WTC11 (cell line): Measurements from ENCODE around the gene IRAK1. TPM values are rescaled to one million over a fixed set of nuclear protein-coding genes. Genes with fewer than 3 reads are reported as not detected.

Source experiments
- ATAC-seq: fragments of 200-7000 bp; cut with Tn5 transposase; 2 replicates; pipeline ENCODE4 v1.10.0; 2021; ENCODE audit warnings: mild to moderate bottlenecking, moderate library complexity
- CTCF ChIA-PET: fragments of 300-600 bp; sonication (Branson Sonifier 250); formaldehyde crosslinking; loops from one replicate; lab custom pipeline; 2021; ENCODE audit warnings: antibody characterized with exemption; lab: Charles Lee
- POLR2A ChIA-PET: fragments of 350-600 bp; sonication (Branson Sonifier 250); formaldehyde crosslinking; loops from one replicate; lab custom pipeline; 2021; ENCODE audit warnings: antibody characterized with exemption; lab: Charles Lee
- DNase-seq: peaks from one replicate; pipeline ENCODE4 v3.0.0; 2021; ENCODE audit warnings: low spot score
- H3K27ac Mint-ChIP-seq: 2 replicates; pipeline ENCODE4 v1.8.0; 2021; ENCODE audit warnings: mixed read lengths
- H3K27me3 Mint-ChIP-seq: 2 replicates; pipeline ENCODE4 v1.8.0; 2021; ENCODE audit warnings: low read depth, mild to moderate bottlenecking, moderate library complexity, mixed read lengths
- H3K36me3 Mint-ChIP-seq: 2 replicates; pipeline ENCODE4 v1.8.0; 2021; ENCODE audit warnings: mixed read lengths
- H3K4me1 Mint-ChIP-seq: 2 replicates; pipeline ENCODE4 v1.8.0; 2022; ENCODE audit warnings: mixed read lengths
- H3K4me3 Mint-ChIP-seq: 2 replicates; pipeline ENCODE4 v1.8.0; 2021; ENCODE audit warnings: mild to moderate bottlenecking, moderate library complexity, mixed read lengths
- H3K9me3 Mint-ChIP-seq: 2 replicates; pipeline ENCODE4 v1.8.0; 2021; ENCODE audit warnings: mixed read lengths
- ATF2 ChIP-seq: sonication (generic); formaldehyde crosslinking; IDR thresholded peaks from 2 replicates; pipeline ENCODE4 v1.8.1; 2022; ENCODE audit warnings: low read depth, missing genetic modification reagents, borderline replicate concordance
- ELF4 ChIP-seq: sonication (generic); formaldehyde crosslinking; IDR thresholded peaks from 2 replicates; pipeline ENCODE4 v1.8.1; 2022; ENCODE audit warnings: low read depth, mild to moderate bottlenecking, moderate library complexity, missing genetic modification reagents
- FOXP4 ChIP-seq: sonication (generic); formaldehyde crosslinking; IDR thresholded peaks from 2 replicates; pipeline ENCODE4 v1.8.0; 2022; ENCODE audit warnings: mild to moderate bottlenecking, missing genetic modification reagents
- HMGA2 ChIP-seq: fragments of 250-450 bp; sonication (Bioruptor Pico); IDR thresholded peaks from 2 replicates; pipeline ENCODE4 v1.4.0; 2021; ENCODE audit warnings: mild to moderate bottlenecking, moderate library complexity
- IRF2 ChIP-seq: sonication (generic); formaldehyde crosslinking; IDR thresholded peaks from 2 replicates; pipeline ENCODE4 v1.8.0; 2022; ENCODE audit warnings: low read depth, missing genetic modification reagents, borderline replicate concordance
- JUN ChIP-seq: sonication (generic); formaldehyde crosslinking; IDR thresholded peaks from 2 replicates; pipeline ENCODE4 v1.8.0; 2023; ENCODE audit warnings: mild to moderate bottlenecking, missing genetic modification reagents
- MXD4 ChIP-seq: fragments of 250-450 bp; sonication (Bioruptor Pico); IDR thresholded peaks from 2 replicates; pipeline ENCODE4 v1.8.0; 2021; ENCODE audit warnings: mild to moderate bottlenecking, moderate library complexity, borderline replicate concordance
- NFATC4 ChIP-seq: fragments of 250-450 bp; sonication (Bioruptor Pico); IDR thresholded peaks from 2 replicates; pipeline ENCODE4 v1.9.0; 2021; ENCODE audit warnings: mild to moderate bottlenecking
- NFE2L1 ChIP-seq: sonication (generic); formaldehyde crosslinking; IDR thresholded peaks from 2 replicates; pipeline ENCODE4 v1.8.1; 2023; ENCODE audit warnings: missing genetic modification reagents
- NFYB ChIP-seq: sonication (generic); formaldehyde crosslinking; conservative IDR thresholded peaks from 2 replicates; pipeline ENCODE4 v1.8.0; 2022; ENCODE audit warnings: low read depth, missing genetic modification reagents
- NR2C2 ChIP-seq: sonication (generic); formaldehyde crosslinking; IDR thresholded peaks from 2 replicates; pipeline ENCODE4 v1.8.0; 2022; ENCODE audit warnings: mild to moderate bottlenecking, missing genetic modification reagents
- STAT6 ChIP-seq: sonication (generic); formaldehyde crosslinking; conservative IDR thresholded peaks from 2 replicates; pipeline ENCODE4 v1.8.1; 2023; ENCODE audit warnings: mild to moderate bottlenecking, low read depth, missing genetic modification reagents, moderate library complexity
- TP53 ChIP-seq: sonication (generic); formaldehyde crosslinking; IDR thresholded peaks from 2 replicates; pipeline ENCODE4 v1.8.1; 2023; ENCODE audit warnings: mild to moderate bottlenecking, missing genetic modification reagents
- ZNF532 ChIP-seq: fragments of 250-450 bp; sonication (Bioruptor Pico); IDR thresholded peaks from 2 replicates; pipeline ENCODE4 v1.9.0; 2021; ENCODE audit warnings: mild to moderate bottlenecking, borderline replicate concordance
- ZSCAN18 ChIP-seq: fragments of 250-450 bp; sonication (Bioruptor Pico); IDR thresholded peaks from 2 replicates; pipeline ENCODE4 v2.1.2; 2022; ENCODE audit warnings: mild to moderate bottlenecking, moderate library complexity
- total RNA-seq: library from RNA; stranded (reverse); gene quantifications from 3 replicates; pipeline ENCODE4 v1.2.3, GENCODE V29; 2021

IRAK1 gene
- total RNA-seq, 1 experiment from 2014 or later = 32.1 TPM

GRCh38 chrX:154002215-154002719, 17.4 kb downstream of the IRAK1 start:
- H3K4me1 Mint-ChIP-seq = peaks cover 10% of the 10 kb centered on the region
- CTCF ChIA-PET = interaction anchor here (0.9 to 2.6 kb wide), 2 partner anchors 10 to 135 kb away, joined by 3 to 9 read pairs; no protein-coding TSS in a partner anchor
- no peaks in the 10 kb centered on the region for H3K27me3 Mint-ChIP-seq
- TF ChIP-seq NFE2L1 (CRISPR knock-in tag) = 0 out of 2 replicates have a peak, but pooled peaks have one; percentile 26
- no peak for TF ChIP-seq ELF4 (CRISPR knock-in tag)
- TF ChIP-seq, all 79 proteins: peak for 1
- H3K36me3 Mint-ChIP-seq = no peaks in the 10 kb centered on the region
- no peak overlapping the region for H3K4me3 Mint-ChIP-seq
- peak; percentile 39; the same call in 1 of the 2 replicates for ATAC-seq
- H3K27ac Mint-ChIP-seq = no peak overlapping the region
- DNase-seq = no peak
- POLR2A ChIA-PET = interaction anchor here (1.1 kb wide), 1 partner anchor 28 kb away, joined by 3 read pairs; no protein-coding TSS in a partner anchor
- no peaks in the 10 kb centered on the region for H3K9me3 Mint-ChIP-seq

- Mint-ChIP-seq H3K4me3 (no peak overlapping the region), H3K27me3 (no peaks in the 10 kb centered on the region), H3K27ac (no peak overlapping the region), H3K4me1 (peaks cover 10% of the 10 kb centered on the region), H3K9me3 (no peaks in the 10 kb centered on the region), H3K36me3 (no peaks in the 10 kb centered on the region)
- ATAC-seq = peak; percentile 75
- ChIA-PET POLR2A (interaction anchor here (0.7 kb wide), 1 partner anchor 191 kb away, joined by 3 read pairs; no protein-coding TSS in a partner anchor), CTCF (interaction anchor here (0.6 to 2.6 kb wide), 4 partner anchors 13 to 292 kb away, joined by 4 to 9 read pairs (median 4); no protein-coding TSS in a partner anchor)
- TF ChIP-seq NR2C2 (no peak), JUN (CRISPR knock-in tag) (no peak), NFATC4 (CRISPR knock-in tag) (no peak), ATF2 (no peak), NFYB (CRISPR knock-in tag) (no peak), TP53 (no peak), IRF2 (CRISPR knock-in tag) (no peak), HMGA2 (CRISPR knock-in tag) (no peak)
- DNase-seq = no peak
Observed at GRCh38 chrX:154000051-154000450, 19.7 kb downstream of the IRAK1 start.

- ATAC-seq = peak; percentile 47; the same call in 1 of the 2 replicates
- no peak for DNase-seq
- Mint-ChIP-seq H3K27me3 (no peaks in the 10 kb centered on the region), H3K27ac (no peak overlapping the region; the same call in 1 of the 2 replicates), H3K4me3 (no peak overlapping the region), H3K9me3 (no peaks in the 10 kb centered on the region), H3K4me1 (peaks cover 10% of the 10 kb centered on the region), H3K36me3 (no peaks in the 10 kb centered on the region)
- ChIA-PET POLR2A (no interaction called here), CTCF (interaction anchor here (0.6 to 1.5 kb wide), 3 partner anchors 14 to 291 kb away, joined by 4 to 5 read pairs (median 4); no protein-coding TSS in a partner anchor)
- TF ChIP-seq FOXP4 (CRISPR knock-in tag) (no peak), ZSCAN18 (CRISPR knock-in tag) (no peak), STAT6 (CRISPR knock-in tag) (no peak), ZNF532 (CRISPR knock-in tag) (no peak), MXD4 (CRISPR knock-in tag) (no peak)
Observed at GRCh38 chrX:153999359-154000037, 20.2 kb downstream of the IRAK1 start.
